ENCODE results near the gene UTF1. TPM values are rescaled to one million over a fixed set of nuclear protein-coding genes. Genes with fewer than 3 reads are reported as not detected.

The UTF1 gene
- total RNA-seq, result not detected

DNA sequence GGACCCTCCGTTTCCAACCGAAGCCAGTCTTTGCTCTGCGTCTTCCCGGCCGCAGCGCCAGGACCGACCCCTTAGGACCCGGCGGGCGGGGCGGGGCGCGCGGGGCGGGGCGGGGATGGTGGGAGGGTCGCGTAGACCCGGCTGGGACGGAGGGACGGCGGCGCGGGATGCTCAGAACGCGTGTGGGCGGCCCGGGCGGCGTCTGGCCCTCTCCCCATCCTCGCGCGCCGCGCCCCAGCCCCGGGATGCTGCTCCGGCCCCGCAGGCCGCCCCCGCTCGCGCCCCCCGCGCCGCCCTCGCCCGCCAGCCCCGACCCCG is at the start of gene UTF1:
Gene UTF1, plus strand, starts transcription at position 174 of the 318 bp plus-strand sequence. Its CDS starts 72 bp downstream, at position 246.
- no peak for DNase-seq (ENCODE audit: low spot score in 2 of 2)
- no peak for FAIRE-seq

DNA sequence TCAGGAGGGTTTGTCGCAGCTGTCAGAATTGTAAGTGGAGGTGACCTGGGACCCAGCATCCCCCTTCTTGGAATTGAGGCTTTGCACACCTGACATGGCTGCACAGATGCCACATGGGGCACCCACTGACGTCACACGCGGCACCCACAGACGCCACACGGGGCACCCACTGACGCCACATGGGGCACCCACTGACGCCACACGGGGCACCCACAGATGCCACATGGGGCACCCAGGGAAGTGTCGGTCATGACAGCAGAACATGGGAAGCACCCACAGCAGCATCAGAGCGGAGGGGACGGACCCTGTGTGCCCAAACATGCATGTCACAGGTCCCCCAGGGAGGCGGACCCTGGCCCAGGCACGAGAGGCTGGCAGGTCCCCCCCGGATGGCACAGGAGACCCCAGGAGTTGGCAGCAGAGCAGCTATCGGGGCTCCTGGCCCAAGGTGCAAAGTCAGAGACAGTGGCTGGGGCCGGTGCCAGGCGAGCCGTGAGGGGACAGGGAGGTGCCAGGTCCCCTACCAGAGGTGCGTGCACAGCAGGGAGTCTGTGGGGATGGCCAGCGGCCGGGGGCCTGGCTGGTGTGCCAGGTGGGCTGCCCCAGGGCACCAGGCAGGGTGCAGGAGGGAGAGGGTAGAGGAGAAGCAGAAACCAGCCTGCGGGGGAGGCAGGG is 48.9 kb upstream of the UTF1 start:
- no peak for FAIRE-seq
- DNase-seq (ENCODE audit: low spot score in 2 of 2), result no peak

DNA sequence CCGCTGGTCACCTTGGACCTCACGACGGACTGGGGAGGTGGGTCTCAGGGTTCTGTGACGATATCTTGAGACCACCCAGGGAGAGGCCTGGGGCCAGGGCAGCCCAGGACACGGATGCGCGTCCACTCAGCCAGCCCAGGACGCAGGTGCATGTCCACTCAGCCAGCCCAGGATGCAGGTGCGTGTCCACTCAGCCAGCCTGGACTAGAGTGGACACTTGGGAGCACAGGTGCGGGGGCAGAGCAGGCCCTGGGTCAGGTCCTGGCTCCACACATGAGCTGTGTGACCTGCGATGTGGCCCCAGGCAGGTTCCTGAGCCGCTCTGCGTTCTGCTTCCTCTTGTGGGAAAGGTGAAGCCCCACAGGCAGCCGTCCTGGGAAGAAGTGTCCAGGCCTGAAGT is 47.8 kb upstream of the UTF1 start:
- FAIRE-seq, result no peak

GRCh38 chr10:133182791-133183645 is 47.0 kb upstream of the UTF1 start:
- FAIRE-seq (no peak), DNase-seq (ENCODE audit: low spot score in 2 of 2) (no peak)

More for the DNA sequence above, 47.8 kb upstream of the UTF1 start:
- no peak for DNase-seq (ENCODE audit: low spot score in 2 of 2)

DNA sequence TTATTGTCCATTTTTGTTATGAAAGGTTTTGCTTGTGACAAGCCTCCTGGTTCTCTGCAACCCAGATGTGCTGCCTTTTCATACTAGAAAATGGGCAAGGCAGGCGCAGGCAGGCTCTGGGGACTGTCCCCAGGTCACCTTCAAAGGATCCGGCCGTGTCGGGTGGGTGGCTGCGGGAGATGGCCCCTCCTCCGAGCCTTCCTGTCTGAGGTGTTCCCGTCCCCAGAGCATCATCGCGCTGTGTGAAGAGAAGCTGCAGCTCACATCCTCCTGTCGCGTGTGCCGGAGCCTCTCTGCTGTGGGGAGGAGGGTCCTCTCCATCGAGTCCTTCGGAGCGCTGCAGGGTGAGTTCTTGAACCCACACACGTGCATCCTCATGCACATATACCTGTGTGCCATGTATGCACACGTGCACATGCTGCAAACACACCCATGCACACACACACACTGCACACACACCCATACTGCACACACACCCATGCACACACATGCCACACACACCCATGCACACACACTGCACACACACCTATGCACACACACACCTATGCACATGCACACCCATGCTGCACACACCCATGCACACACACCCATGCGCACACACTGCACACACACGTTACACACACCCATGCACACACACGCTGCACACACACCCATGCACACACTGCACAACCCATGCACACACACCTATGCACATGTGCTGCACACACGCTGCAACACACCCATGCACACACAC is 46.2 kb upstream of the UTF1 start:
- FAIRE-seq (no peak), DNase-seq (ENCODE audit: low spot score in 2 of 2) (no peak)

GRCh38 chr10:133184591-133185244 is 45.3 kb upstream of the UTF1 start:
- DNase-seq (ENCODE audit: low spot score in 2 of 2) (no peak), FAIRE-seq (no peak)

DNA sequence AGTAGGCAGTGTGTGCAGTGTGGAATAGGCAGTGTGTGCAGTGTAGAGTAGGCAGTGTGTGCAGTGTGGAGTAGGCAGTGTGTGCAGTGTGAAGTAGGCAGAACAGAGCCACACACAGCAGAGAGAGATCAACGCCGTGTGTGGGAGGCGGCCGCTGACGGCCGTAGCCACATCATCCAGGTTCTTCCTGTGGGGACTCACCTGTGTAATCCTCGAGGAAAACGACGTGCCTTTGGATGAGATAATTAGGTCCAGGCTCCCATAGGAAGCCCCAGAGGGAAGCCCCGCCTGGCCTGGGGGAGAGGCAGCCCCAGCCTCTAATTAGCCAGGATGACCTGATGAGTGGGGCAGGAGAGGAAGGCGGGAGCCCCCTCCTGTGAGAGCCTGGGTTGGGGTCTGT is 44.6 kb upstream of the UTF1 start:
- FAIRE-seq (no peak), DNase-seq (ENCODE audit: low spot score in 2 of 2) (no peak)

GRCh38 chr10:133185916-133186315 is 44.1 kb upstream of the UTF1 start:
- no peak for FAIRE-seq
- no peak for DNase-seq (ENCODE audit: low spot score in 2 of 2)

- no peak for DNase-seq (ENCODE audit: low spot score in 2 of 2)
- FAIRE-seq, result no peak
Measured at GRCh38 chr10:133186416-133187090, 43.5 kb upstream of the UTF1 start.

GRCh38 chr10:133187091-133187905 is 42.7 kb upstream of the UTF1 start:
- FAIRE-seq (no peak), DNase-seq (ENCODE audit: low spot score in 2 of 2) (no peak)

- no peak for FAIRE-seq
- no peak for DNase-seq (ENCODE audit: low spot score in 2 of 2)
Measured at GRCh38 chr10:133187906-133188681, 41.9 kb upstream of the UTF1 start.

DNA sequence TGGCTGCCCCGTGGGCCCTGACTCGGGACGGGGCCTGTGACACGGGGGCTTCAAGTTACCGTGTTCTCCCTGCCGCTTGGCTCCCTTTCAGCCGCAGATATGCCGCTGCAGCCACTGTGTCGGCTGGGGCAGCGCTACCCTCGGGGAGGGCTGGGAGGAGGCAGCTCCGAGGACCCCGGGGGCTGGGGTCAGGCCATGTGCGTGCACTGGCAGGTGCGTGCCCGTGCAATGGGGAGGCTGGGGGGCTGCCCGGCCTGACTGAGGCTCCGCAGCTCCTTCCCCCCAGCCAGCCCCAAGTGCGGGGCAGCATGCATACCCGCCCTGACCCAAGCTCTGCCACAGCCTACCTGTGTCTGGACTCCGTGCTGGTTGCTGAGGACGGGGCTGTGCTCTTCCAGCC is 40.8 kb upstream of the UTF1 start:
- no peak for DNase-seq (ENCODE audit: low spot score in 2 of 2)
- no peak for FAIRE-seq

DNA sequence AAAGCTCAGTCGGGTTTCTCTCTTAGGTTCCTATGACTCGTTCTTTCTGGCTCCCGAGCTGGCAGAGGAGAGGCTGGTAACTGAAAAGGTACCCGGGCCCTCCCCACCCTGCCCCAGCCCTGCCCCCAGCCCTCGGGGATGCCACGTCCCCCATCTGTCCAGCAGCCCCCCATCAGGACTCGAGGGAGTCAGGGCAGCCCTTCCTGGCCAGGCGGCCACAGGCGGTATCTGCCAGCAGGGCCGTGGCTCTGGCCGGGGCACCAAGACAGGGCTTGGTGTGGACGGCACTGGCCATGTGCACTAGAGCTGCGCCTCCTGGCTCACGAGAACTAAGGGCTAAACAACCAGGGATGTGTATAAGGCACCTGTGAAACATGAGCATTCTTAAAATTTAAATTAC is 40.3 kb upstream of the UTF1 start:
- FAIRE-seq, result no peak

GRCh38 chr10:133190225-133190624 is 39.8 kb upstream of the UTF1 start:
- FAIRE-seq, result no peak
- DNase-seq (ENCODE audit: low spot score in 2 of 2), result no peak

More for the DNA sequence above, 40.3 kb upstream of the UTF1 start:
- DNase-seq (ENCODE audit: low spot score in 2 of 2), result no peak

DNA sequence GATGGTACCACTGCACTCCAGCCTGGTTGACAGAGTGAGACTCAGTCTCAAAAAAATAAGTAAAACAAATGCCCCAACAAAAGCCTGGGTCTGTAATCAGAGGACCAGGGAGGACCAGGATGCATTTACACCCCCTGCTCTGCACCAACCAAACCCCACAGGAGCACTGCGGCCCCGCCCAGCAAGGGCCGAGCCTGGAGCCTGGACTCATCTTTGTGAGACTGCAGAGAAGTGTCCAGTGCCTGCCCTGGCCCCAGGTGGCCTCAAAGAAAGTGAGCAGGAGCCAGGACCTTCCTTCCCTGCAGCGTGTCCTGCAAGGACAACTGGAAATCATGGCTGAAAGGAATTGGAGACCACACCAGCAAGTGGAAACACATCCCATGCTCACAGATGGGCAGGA is 38.4 kb upstream of the UTF1 start:
- DNase-seq (ENCODE audit: low spot score in 2 of 2) (no peak), FAIRE-seq (no peak)

DNA sequence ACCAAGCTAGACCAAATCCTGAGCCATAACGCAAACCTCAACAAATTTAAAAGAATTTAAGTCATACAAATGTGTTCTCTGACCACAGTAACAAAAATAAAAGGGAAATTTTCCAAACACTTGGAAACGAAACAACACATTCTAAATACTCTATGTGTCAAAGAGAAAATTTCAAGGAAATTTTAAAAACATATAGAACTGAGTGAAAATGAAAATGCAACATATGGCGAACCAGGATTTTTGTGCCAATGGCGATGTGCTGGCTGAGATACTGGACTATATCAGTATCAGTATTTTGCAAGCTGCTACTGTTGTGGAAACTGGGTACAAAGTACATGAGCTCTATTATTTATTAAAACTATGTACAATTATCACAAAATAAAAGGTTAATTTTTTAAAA is 35.9 kb upstream of the UTF1 start:
- no peak for DNase-seq (ENCODE audit: low spot score in 2 of 2)
- no peak for FAIRE-seq

- no peak for FAIRE-seq
- no peak for DNase-seq (ENCODE audit: low spot score in 2 of 2)
Measured at GRCh38 chr10:133195096-133195495, 34.9 kb upstream of the UTF1 start.

- FAIRE-seq (no peak), DNase-seq (ENCODE audit: low spot score in 2 of 2) (no peak)
Measured at GRCh38 chr10:133195611-133196010, 34.4 kb upstream of the UTF1 start.
